Measurements from ENCODE around the gene SOCS3. TPM values are rescaled to one million over a fixed set of nuclear protein-coding genes. Genes with fewer than 3 reads are reported as not detected.

The SOCS3 gene
- total RNA-seq, 1 donor from 2014 or later: 49.9 TPM

DNA sequence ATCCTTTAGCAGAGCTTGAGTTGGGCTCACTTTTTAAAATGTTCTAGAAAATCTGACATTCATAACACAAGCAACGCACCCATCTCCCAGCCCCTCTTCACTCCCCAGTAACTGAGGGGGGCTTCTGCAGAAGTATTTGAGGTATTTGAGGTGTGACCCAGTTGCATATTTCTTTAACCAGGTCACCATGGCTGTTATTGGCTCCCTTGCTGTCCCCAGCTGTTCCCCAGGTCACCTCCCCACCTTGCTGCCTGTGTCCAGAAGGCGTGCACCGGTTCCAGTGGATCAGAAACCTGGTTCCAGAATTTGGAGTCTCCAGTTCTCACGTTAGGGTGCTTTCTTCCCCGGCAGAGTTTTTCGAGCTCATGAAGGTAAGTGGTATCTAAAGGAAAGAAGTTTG is 32.4 kb upstream of the SOCS3 start:
- intact Hi-C loops (cut with DNase I): no loop called here
- no peak for DNase-seq (ENCODE audit: low spot score)

DNA sequence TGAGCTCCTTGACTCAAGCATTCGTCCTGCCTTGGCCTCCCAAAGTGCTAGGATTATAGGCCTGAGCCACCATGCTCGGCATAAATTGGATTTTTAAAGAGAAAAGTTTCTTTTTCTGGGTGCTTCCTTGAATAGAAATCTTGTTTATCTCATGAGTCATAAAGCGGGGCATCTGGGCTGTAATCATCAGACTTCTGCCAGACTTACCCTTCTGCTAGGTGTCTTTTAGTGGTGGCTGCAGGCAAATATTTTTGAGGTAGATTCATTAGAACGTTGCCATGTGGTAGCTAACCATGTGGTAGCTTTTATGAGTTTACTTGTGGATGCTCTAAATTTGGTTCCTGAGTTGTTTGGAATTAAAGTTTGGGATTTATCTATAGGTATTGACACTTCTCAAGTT is 32.0 kb upstream of the SOCS3 start:
- intact Hi-C loops (cut with DNase I): no loop called here
- DNase-seq (ENCODE audit: low spot score): no peak

DNA sequence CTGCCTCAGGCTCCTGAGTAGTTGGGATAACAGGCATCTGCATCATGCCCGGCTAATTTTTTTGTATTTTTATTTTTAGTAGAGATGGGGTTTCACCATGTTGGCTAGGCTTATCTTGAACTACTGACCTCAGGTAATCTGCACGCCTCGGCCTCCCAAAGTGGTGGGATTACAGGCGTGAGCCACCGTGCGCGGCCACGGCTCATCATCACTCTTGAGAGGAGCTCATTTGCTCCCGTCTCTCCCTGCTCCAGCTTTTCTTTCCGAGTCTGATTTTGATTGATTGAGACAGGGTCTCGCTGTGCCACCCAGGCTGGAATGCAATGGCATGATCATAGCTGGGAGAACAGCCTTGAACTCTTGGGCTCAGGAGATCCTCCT is 31.2 kb upstream of the SOCS3 start:
- intact Hi-C loops (cut with DNase I): no loop called here
- DNase-seq (ENCODE audit: low spot score): no peak

DNA sequence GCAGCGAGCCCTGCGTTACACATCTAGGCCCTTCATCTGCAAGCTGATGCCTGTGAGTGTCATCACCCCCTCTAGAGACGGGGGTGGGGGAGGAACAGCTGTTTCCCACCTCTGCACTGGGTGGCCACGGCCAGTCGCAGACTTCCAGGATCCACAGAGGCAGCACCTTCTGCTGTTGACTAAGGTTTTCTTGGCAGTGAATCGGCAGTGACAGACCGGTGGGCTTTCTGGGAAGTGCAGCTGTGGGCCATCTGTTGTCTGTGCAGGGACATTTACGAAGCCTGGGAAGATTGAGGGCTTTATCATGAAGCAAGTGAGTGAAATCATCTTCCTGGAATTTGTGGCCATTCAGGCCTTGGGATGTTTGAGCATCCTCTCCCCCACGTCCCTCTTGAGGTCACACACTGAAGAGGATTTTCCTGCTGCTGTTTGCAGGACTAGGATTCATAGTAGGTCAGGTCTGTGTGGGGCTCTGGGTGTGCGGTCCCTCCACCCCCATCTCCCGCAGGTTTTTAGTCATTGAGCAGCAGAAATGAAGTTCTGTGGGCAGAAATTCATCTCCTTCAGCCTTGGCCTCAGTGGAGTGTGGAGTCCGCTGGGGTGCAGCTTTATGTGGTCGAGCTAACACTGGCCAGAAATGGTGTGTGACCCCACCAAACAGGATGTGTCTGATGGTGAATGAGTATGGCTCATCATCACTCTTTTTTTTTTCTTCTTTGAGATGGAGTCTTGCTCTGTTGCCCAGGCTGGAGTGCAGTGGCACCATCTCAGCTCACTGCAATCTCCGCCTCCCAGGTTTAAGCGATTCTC is 30.6 kb upstream of the SOCS3 start:
- DNase-seq (ENCODE audit: low spot score): no peak
- intact Hi-C loops (cut with DNase I): no loop called here

DNA sequence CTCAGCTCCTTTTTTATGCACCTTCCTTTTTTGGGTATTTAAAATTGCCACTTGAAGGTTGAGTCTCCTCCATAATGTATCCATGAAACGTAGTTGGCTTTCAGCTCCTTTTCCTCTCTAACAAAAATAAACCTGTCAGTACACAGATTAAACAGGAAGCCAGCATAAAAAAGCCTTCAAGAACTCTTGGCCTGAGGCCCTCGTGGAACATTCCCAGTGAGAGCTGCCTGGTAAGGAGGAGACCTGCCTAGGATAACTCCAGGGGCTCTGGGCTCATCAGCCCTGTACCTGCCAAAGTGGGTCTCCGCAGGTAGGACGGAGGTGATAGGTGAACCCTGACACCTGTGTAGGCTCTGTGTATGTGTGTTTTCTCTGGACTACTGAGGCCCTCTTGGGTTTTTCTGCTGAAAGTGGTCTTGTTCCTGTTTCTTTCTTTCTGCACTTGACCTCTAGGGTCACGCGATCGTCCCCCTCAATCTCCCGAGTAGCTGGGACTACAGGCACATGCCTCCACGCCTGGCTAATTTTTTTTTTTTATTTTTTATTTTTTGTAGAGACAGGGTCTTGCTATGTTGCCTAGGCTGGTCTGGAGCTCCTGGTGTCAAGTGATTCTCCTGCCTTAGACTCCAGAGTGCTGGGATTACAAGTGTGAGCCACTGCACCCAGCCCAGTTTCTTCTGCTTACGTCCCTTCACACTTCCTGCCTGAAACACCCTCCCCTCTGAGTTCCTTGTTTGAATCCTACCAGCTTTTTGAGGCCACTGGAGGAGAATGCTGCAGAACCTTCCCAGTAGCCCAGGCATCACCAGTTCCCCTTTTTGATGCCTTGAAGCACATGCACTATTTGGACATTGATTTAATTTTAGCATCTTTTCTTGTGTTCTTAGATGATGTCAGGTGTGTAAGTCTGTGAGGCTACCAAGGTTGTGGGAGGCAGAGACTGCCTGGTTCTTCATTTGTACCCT is 28.4 kb upstream of the SOCS3 start:
- intact Hi-C loops (cut with DNase I): loop anchor here (2.0 kb wide), 1 partner anchor 27 kb away; no protein-coding TSS in a partner anchor
- DNase-seq (ENCODE audit: low spot score): no peak

DNA sequence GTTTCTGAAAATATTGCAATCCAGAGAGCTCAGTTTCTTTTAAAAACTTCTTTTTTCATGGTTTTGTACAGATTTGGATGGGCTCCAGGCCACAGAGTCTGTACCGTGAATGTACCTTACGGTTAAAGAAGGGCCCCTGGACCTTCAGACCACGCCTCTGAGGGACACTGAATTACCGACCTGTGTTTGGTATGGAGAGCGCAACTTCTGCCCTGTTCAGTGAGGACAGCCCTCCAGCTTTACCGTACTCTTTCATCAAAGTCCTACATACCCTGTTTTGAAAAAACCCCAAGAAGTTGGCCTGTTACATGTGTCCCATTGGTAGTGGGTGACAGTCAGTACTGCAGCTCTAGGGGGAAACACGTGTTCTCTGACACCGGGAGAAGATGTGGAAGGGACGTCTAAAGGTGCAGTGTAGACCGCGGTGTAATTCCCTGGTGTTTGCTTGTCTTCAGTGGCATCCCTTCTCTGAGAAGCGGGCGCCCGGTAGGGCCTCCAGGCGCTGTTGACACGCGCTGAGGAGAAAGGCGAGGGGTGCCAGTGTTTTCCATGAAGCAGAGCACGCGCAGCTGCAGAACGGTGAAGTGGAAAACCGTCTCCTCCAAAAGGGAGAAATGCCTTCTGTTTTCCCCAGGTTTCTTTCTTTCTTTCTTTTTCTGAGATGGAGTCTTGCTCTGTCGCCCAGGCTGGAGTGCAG is 24.8 kb upstream of the SOCS3 start:
- DNase-seq (ENCODE audit: low spot score): no peak
- intact Hi-C loops (cut with DNase I): no loop called here

DNA sequence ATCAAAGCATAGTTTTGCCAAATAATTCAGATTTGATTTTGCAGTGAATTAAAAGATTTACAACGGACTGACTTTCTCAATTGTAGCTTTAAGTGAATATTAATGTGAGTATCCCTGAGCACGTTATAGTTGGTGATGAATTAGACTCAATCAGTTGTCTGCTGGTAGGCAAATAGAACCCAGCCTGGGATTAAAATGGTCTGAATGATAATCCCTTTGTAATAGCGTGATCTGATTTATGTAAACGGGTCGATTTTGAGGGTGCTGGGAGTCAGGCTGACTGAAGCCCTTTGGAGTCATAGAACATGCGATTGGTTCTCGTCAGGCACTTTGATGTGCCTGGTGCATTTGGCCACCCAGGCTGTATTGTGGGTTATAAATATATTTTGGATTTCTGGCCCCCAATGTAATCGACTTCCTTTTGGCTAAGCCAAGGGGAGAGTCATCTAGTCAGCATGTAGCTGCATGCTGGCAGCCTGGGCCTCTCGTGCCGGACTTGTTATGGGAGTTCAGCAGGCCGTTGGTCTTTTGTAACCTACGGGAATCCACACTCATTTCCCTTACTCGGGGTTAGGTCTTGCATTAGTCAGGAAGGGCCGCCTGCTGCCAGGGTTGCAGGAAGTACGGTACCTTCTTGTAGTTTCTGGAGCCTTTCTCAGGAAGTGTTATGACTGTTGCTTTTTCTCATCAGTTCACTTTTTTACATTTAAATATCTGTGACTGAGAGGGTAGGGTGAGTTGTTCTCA is 24.0 kb upstream of the SOCS3 start:
- intact Hi-C loops (cut with DNase I): no loop called here

DNA sequence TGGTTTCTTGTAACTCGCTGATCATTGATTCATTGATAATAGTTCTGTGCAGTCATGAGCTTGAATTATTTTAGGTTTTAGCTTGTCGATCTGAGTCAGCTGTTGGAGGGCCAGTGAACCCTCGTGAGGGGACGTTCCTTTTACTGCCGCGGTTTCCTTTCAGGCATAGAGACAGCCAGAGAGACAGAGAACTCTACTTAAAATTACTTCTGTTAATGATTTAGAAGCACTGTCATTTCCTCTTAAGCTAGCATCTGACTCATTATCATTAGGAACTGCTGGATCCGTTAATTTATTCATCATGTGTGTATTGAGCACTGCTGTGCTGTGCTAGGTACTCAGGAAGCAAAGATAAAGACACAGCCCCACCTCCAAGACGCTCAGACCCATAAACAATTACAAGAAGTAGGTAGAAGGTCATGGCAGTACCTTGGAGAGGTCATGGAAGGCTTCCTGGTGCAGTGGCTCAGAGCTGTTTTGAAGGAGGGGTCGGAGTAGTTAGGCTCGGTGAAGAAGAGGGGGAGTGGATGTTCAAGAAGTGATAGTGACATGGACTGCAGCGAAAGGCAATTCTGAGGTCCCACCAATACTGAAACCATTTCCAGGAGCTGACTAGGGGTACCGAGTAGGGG is 21.8 kb upstream of the SOCS3 start:
- intact Hi-C loops (cut with DNase I): no loop called here
- no peak for DNase-seq (ENCODE audit: low spot score)

More for the DNA sequence above, 24.0 kb upstream of the SOCS3 start:
- DNase-seq (ENCODE audit: low spot score): peak; percentile 92

DNA sequence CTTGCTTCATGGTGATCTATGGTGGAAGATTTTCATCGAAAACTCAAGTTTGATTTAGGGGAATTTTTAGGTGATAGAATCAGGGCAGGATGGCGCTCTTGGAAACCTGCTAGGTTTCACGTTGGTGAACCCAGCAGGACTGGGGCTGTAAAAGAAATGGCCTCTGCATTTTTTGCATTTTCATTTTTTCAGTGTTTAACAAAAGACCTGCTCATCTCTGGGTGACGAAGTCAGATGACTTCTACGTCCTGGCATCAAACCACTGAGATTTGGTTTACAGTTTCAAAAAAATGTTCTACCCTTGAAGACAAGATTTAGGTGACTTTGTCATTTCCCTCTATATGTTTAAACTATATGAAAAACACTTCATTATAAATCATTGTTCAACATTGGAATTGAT is 20.5 kb upstream of the SOCS3 start:
- intact Hi-C loops (cut with DNase I): no loop called here
- no peak for DNase-seq (ENCODE audit: low spot score)

DNA sequence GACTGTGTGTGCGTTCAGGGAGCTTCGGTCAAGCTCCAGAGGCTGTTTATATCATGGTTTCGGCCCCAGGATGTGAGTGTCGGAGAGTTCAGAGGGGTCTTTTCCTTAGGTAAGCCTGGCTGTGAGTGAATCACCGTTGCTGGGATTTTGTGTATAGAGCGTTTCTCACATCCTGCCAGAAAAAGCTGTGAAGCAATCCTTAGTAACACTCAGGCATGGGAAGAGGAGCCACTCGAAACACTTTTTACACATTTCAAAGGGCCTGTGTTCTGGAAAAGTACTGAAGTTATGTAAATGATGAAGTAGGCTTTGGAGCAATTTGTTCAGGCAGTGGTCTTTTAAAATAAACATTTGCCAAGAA is 19.2 kb upstream of the SOCS3 start:
- DNase-seq (ENCODE audit: low spot score): no peak
- intact Hi-C loops (cut with DNase I): no loop called here

DNA sequence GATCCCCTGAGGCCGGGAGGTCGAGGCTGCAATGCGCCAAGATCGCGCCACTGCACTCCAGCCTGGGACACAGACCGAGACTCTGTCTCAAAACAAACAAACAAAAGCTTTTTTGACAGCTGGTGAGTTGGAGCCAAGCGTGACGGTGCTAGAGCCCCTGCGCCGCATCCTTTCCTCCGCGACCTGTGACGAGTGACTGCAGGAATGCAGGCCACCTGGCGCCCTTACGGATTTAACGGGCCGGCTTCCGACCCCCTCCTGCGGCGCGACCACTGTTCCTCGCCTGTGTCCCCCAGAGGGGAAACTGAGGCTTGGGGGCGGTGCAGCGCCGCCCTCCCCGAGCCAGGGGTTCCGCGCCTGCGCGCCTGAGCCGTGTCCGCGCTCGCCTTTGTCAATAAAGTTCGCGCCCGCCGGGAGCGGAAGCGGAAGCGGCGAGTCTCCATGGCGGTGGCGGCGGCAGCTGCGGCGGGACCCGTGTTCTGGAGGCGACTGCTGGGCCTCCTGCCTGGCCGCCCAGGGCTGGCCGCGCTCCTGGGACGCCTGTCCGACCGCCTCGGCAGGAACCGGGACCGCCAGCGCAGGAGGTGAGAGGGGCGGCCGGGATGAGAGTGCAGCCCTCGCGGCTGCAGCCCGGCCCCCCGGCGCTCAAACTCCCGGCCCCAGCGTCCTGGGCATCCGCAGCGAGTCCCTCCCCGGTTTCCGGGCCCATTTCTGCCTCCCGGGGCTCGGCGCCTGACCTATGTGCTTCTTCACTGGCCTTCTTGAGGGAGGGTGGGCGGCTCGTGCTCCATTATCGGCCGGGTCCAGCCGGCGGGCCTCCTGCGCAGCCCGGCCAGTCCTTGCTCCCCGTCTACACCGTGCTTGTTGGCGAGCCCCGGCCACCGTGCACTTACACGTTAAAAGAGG is 18.6 kb upstream of the SOCS3 start, which contains the start of gene PGS1:
PGS1 (plus strand) TSS at position 425 of the 906 bp plus-strand sequence; CDS start at position 442, 17 bp downstream.
- intact Hi-C loops (cut with DNase I): no loop called here
- peak; percentile 95 for DNase-seq (ENCODE audit: low spot score)

DNA sequence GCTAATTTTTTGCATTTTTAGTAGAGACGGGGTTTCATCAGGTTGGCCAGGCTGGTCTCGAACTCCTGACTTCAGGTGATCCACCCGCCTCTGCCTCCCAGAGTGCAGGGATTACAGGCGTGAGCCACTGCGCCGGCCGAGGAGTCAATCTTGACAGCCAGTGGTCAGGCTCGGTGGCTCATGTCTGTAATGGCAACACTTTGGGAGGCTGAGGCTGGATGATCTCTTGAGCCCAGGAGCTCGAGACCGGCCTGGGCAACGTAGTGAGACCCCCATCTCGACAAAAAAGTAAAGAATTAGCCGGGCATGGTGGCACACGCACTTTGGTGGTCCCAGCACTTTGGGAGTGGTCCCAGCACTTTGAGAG is 18.0 kb upstream of the SOCS3 start:
- intact Hi-C loops (cut with DNase I): no loop called here
- no peak for DNase-seq (ENCODE audit: low spot score)

DNA sequence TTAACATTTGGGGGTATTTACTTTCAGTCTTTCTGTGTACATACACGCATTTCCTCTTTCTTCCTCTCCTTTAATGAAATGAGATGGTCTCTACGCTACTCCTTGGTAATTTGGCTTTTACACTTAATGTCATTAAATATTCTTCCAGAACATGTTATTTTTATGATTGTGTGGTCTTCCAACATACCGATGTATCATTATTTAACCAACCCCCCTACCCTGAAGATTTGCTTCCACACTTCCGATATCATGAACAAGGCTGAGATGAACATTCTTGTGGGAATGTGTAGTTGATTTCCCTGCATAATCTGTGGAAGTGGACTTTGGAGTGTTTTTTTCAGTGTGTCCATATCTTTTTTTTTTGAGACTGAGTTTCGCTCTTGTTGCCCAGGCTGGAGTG is 16.3 kb upstream of the SOCS3 start:
- intact Hi-C loops (cut with DNase I): no loop called here
- DNase-seq (ENCODE audit: low spot score): no peak

DNA sequence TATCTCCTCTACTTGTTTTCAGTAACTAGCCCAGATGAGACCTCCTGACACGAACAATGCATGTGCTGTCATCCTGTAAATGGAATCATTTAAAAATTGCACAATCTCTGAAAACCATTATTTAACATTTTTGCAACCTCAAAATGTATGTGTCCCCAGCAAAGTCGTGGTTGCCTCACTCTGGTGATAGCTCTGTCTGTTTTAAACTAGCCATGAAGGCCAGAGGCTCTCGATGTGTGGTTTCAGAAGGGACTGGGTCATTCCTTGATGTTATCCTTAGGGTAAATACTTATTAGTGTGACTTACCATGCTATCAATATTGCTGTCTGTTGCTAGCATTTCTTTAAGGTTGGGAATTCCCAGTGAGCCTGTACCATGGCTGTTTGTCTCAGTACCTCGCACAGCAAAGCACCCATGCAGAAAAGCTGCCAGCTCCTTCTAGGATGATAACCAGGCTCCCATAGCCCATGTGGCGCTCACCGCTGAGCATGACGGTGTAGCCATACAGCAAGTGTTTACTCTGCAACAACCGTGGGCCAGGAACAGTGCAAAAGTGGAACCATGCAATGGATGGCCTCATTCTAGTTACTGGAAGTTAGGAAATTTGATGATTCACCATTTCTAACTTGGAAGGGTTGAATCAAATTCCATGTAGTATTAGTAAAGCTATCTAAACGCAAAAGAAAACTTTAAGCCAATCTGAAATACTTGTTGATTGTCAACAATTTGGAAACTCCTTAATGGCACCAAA is 15.7 kb upstream of the SOCS3 start:
- intact Hi-C loops (cut with DNase I): no loop called here
- DNase-seq (ENCODE audit: low spot score): no peak

DNA sequence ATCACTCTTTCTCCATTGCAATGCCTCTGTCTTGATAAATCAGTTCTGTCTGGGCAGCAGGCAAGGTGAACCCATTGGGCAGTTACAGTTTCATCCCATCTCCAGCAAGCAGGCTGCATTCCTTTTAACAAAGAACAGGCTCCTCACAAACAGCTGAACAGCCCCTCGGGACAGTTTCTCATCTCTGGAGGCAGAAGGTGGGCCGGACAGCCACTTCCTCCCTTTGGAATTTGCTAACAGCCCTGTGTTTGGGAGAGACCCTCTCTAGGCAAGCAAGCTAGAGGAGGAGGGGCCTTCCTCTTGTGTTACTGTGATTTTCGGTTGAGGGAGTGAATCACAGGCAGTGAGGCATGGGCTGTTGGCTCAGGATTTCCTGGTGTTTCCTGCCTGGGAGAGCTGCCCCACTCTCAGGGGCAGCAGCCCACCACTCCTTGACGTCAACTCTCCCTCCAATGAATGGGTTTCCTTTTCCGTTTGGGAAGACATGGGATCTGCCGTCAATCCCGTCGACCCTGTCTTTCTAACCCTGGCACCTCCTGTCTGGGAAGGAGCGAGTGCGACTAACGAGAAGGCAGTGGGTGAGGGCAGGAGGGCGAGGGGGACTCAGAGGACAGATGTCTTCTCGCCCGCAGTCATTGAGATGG is 14.9 kb upstream of the SOCS3 start:
- DNase-seq (ENCODE audit: low spot score): no peak
- intact Hi-C loops (cut with DNase I): no loop called here

DNA sequence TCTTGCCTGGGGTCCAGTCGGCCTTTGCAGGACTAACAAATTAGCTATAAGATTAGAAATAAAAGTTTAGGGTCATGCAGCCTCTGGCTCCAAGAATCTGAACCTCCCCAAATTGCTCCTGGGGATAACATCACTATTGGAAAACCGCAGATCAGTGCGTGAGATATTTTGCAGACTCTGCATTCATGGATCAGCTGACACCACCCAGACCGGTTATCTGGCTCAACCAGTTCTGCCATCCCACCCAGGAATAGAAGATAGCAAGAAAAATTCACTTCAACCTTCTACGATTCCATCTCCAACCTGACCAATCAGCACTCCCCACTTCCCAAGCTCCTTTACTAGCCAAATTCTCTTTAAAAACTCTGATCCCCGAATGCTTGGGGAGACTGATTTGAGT is 14.3 kb upstream of the SOCS3 start:
- intact Hi-C loops (cut with DNase I): no loop called here
- no peak for DNase-seq (ENCODE audit: low spot score)

DNA sequence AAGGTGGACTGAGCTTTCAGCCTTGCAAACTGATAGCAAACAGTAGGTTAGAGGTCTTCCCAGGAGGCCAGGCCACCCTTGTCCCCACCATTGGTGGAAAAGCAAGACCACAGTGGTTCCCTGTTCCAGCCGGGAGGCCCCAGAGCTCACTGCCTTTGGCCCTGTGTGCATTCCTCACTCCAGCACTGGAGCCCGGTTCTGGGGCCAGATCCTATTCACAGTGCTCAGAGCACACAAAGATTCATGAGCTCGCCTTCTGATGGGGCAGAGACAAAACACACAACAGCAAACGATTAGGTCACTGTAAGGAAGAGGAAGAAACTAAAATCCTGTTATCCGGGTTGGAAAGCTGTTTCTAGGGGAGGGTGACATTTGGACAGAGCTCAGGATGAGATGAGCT is 13.0 kb upstream of the SOCS3 start:
- intact Hi-C loops (cut with DNase I): no loop called here
- DNase-seq (ENCODE audit: low spot score): no peak
